D721Med (cell line): Measurements from ENCODE around the gene CPNE6.

Experiments used
- DNase-seq: peaks from one replicate; pipeline ENCODE4 v3.0.0; 2011; ENCODE audit warnings: low spot score; ENCODE audit not compliant: insufficient read length
- FAIRE-seq: peaks from 2 replicates; lab custom pipeline; 2011; peaks lifted over from hg19 to GRCh38; lab: Jason Lieb, UNC
- TF ChIP-seq, protein P1 (sequence below): IDR thresholded peaks from 2 replicates; pipeline ENCODE4 v1.5.1; 2012; ENCODE audit warnings: mild to moderate bottlenecking, control low read depth; ENCODE audit not compliant: insufficient read depth; ENCODE audit errors: missing control alignments

The CPNE6 gene

DNA sequence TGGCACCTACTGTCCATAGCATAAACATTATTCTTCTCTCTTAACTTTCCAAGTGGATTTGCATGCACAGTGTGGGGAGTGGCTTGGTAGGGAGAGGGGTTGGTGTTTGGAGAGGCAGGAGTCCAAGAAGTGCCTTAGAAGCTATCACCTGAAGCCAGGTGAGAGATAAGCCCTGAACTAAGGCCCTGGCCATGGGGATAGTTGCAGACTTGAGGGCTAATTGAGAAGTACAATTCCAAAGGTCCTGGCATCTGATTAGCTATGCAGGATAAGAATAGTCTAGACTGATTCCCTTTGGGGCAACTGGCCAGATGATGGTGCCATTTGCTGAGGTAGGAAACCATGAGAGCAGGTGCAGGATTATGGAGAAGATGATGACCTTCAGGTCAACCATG is 20.7 kb downstream of the CPNE6 start:
- TF ChIP-seq, protein P1, sequence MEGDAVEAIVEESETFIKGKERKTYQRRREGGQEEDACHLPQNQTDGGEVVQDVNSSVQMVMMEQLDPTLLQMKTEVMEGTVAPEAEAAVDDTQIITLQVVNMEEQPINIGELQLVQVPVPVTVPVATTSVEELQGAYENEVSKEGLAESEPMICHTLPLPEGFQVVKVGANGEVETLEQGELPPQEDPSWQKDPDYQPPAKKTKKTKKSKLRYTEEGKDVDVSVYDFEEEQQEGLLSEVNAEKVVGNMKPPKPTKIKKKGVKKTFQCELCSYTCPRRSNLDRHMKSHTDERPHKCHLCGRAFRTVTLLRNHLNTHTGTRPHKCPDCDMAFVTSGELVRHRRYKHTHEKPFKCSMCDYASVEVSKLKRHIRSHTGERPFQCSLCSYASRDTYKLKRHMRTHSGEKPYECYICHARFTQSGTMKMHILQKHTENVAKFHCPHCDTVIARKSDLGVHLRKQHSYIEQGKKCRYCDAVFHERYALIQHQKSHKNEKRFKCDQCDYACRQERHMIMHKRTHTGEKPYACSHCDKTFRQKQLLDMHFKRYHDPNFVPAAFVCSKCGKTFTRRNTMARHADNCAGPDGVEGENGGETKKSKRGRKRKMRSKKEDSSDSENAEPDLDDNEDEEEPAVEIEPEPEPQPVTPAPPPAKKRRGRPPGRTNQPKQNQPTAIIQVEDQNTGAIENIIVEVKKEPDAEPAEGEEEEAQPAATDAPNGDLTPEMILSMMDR = no peak
- no peak for FAIRE-seq
- no peak for DNase-seq

DNA sequence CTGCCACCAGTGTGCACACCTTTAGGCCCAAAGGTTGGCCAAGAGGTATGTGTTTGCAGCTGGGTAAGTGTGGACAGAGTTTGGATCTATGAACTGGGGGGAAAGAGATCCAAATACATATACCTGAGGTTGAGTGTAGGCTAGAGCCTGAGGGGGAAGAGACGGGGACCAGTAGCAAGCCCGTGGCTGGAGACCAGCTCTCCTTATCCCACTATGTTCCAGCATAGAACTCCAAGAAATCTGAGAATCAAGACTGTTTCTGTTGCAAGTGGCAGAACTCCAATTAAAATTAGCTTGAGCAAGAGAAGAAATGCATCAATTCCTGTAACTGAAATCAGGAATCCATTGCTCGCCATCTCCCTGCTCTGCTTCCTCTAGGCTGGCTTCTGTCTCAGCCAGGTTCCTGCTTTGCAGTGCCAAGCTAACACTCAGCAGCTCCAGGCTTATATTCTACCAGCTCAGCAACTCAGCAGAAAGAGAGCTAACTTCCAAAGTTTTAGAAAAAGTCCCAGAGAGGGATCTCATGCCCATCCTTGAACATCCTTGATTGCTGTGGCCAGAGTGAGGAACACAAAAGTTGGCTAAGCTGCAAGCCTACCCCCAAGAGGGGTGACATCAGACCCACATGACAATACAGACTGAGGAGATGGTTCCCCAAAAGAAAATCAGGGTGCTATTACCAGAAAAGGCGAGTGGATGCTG is 21.3 kb downstream of the CPNE6 start:
- DNase-seq = no peak
- FAIRE-seq = no peak

DNA sequence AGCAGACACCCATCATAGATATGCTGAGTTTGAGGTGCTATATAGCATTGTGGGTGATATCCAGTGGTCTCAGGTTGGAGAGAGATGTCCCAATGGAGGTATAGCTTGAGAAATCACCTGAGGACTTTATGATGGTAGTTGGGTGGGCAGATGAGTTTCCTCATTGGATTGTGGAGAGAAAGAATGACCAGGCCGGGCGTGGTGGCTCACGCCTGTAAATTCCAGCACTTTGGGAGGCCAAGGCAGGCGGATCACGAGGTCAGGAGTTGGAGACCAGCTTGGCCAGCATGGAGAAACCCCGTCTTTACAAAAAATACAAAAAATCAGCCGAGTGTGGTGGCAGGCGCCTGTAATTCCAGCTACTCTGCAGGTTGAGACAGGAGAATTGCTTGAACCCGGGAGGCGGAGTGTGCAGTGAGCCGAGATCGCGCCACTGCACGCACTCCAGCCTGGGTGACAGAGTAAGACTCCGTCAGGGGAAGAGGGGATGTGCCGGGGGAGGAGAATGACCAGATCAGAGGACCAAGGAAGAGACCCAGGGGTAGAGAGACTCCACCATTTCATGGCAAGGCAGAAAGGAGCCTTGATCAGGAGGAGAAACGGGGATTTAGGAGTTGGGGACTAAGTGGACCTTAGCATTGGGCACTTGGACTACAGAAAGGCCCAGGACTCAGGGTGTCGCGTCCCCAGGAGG is 22.0 kb downstream of the CPNE6 start:
- DNase-seq = no peak

More for the DNA sequence above, 21.3 kb downstream of the CPNE6 start:
- TF ChIP-seq, protein P1 = no peak

DNA sequence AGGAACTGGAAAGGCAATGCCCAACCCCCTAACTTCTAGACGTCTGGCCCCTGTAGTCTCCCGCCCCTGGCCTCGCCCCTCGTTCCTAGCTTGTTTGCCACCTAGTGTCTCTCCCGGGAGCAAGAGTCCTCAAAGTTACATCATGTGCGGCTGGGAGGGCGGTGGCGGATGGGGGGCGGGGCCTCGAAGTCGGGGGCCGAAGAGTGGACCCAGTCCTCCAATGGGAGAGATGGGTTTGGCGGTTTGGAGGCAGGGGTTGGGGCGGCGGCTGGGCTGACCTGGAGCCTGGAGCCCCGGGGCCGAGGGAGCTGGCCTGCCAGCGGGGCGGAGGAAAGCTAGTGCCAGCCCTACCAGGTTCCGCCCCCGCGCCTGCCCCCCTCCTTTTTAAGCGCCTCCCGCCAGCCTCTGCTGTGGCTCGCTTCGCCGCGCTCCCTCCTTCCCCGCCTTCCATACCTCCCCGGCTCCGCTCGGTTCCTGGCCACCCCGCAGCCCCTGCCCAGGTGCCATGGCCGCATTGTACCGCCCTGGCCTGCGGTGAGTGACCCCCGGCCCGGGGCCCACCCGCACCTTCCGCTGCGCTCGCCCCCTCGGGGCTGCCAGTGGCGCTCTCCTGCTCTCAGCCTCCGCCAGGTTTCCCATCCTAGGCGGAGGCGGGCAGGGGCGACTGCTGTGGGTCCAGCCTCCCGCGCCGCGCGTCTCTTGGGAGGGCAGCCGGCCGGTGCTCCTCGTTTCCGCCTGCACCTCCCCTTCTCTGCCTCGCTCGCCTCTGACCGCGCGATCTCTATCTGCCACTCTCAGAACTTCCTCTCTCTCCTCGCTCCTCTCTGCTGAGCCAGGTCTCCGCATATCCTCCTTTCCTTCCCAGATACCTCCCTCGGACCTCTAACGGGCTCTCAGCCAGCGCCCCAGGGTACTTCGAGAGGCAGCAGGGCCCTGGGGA is 22.8 kb downstream of the CPNE6 start, which contains the start of gene PCK2:
Gene PCK2 (plus strand): TSS at position 411 of the 940 bp plus-strand sequence. CDS start 95 bp downstream, at position 506.
- FAIRE-seq = no peak

More for the DNA sequence above, 22.0 kb downstream of the CPNE6 start:
- TF ChIP-seq, protein P1 = no peak
- no peak for FAIRE-seq

DNA sequence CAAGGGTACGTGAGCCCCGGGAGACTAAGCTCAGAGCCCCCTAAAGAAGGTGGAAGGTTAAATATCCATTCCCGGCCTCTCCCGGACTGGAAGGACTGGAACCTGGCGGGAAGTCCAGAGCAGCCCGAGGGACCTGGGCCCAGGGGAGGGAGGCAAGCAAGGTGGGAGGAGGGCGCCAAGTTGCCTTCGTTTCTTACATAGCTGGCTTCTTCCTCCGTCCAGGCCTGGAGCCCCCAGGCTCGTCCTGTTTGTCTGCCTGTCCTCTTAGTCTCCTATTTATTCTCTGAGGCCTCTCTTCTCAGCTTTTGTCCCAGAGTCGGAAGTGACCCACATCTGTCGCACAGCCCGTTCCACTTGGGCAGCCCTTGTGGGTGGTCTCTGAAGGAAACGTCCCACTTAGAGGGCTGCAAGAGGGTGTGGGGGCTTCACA is 23.5 kb downstream of the CPNE6 start:
- DNase-seq (no peak), FAIRE-seq (no peak)
- TF ChIP-seq, protein P1 = no peak

More for the DNA sequence above, 22.8 kb downstream of the CPNE6 start, which contains the start of gene PCK2:
- DNase-seq = peak; percentile 85
- TF ChIP-seq, protein P1 = no peak

DNA sequence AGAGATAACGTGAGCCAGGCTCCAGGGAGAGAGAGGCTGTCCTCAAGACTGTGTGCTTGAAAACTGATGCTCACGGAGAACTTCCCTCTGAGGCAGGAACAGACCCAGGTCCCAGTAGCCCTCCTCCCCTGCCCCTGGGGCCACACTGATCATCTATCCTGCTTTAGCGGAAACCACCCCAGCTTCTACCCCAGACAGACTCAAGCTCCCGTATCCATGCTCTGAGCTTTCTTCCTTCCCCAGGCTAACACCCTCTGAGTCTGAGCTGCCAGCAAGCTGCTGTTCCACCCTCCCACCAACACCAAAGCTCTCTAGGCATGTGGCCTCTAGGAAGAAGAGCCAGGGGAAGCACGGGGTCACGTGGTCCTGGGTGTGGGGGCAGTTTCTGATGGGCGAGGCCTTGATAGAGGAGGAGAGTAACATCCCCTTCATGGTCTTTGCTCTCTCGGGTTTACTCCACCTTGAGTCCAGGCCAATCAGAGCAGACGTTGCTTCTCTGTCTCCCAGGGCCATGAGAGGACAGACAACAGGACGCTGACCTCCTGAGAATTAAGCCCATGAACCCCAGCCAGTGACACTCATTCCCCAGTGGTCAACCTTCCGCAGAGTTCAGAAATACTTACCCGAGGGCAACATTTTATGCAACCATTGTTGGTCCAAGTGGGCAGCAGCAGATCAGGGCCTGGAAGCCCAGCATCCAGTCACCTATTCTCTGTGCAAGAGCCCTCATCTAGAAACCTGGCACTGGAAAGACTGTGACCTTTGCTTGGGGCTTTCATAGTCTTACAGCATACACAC is 24.1 kb downstream of the CPNE6 start:
- FAIRE-seq = no peak
- TF ChIP-seq, protein P1 = no peak
- no peak for DNase-seq
